GM12878 (cell line): ENCODE results near the gene TAPT1. TPM values are rescaled to one million over a fixed set of nuclear protein-coding genes. Genes with fewer than 3 reads are reported as not detected.

Source experiments
- ATAC-seq: fragments of 200-7000 bp; cut with Tn5 transposase; 3 replicates; pipeline ENCODE4 v1.9.1; 2020; ENCODE audit warnings: mild to moderate bottlenecking, moderate library complexity
- BruUV-seq: library from RNA; stranded (reverse); fragments of 400-500 nt; replicated peaks from 2 replicates; lab custom pipeline; 2021; lab: Mats Ljungman, UMichigan
- CTCF ChIA-PET: fragments of 300-600 bp; sonication (Branson Sonifier 250); formaldehyde crosslinking; extraction: SDS; loops from one replicate; lab custom pipeline; 2021; ENCODE audit warnings: inconsistent platforms; lab: Yijun Ruan, JAX
- POLR2A ChIA-PET: fragments of 350-600 bp; formaldehyde crosslinking; extraction: SDS; loops from one replicate; lab custom pipeline; 2021; ENCODE audit warnings: inconsistent platforms; lab: Charles Lee
- RAD21 ChIA-PET: fragments of 300-600 bp; sonication (Branson Sonifier 250); formaldehyde crosslinking; loops from one replicate; lab custom pipeline; 2023; ENCODE audit warnings: antibody characterized with exemption; ENCODE audit not compliant: unreplicated experiment; lab: Charles Lee
- SMC1A ChIA-PET: fragments of 300-600 bp; sonication (Branson Sonifier 250); formaldehyde crosslinking; loops from one replicate; lab custom pipeline; 2023; ENCODE audit not compliant: unreplicated experiment, uncharacterized antibody; lab: Charles Lee
- DNase-seq: peaks from one replicate; pipeline ENCODE4 v3.0.0-alpha.2; 2011; ENCODE audit warnings: low read depth, low spot score
- FAIRE-seq: peaks from 3 replicates; lab custom pipeline; 2011; peaks lifted over from hg19 to GRCh38; lab: Jason Lieb, UNC
- H2AFZ ChIP-seq: 2 replicates; pipeline ENCODE4 v1.6.0; 2011; ENCODE audit warnings: low read depth, low read length, control low read depth; ENCODE audit not compliant: control insufficient read depth
- H3K27ac ChIP-seq: 2 replicates; pipeline ENCODE4 v1.5.1; 2011; ENCODE audit warnings: control low read depth; ENCODE audit not compliant: control insufficient read depth, insufficient read depth
- H3K27me3 ChIP-seq, 2 experiments: replicated peaks in 1 of 2; 2 replicates each; pipeline versions ENCODE4 v1.6.0 to v1.6.1; 2011; ENCODE audit warnings: low read length in 1 of 2; ENCODE audit not compliant: control insufficient read depth in 2 of 2, insufficient read depth in 2 of 2
- H3K36me3 ChIP-seq, 2 experiments: 2 replicates each; pipeline ENCODE4 v1.5.1; 2011; ENCODE audit warnings: low read length in 1 of 2; ENCODE audit not compliant: control insufficient read depth in 2 of 2, insufficient read depth in 2 of 2
- H3K4me1 ChIP-seq: 2 replicates; pipeline ENCODE4 v1.6.1; 2011; ENCODE audit warnings: mild to moderate bottlenecking, low read length, moderate library complexity, mixed read lengths; ENCODE audit not compliant: control insufficient read depth, insufficient read depth
- H3K4me2 ChIP-seq: 2 replicates; pipeline ENCODE4 v1.6.0; 2011; ENCODE audit warnings: control low read depth; ENCODE audit not compliant: control insufficient read depth, insufficient read depth
- H3K4me3 ChIP-seq: fragments of 200-600 bp; sonication (generic); 2 replicates; pipeline ENCODE4 v1.5.1; 2016
- H3K79me2 ChIP-seq: 2 replicates; pipeline ENCODE4 v1.6.0; 2011; ENCODE audit warnings: low read length; ENCODE audit not compliant: control insufficient read depth, insufficient read depth
- H3K9ac ChIP-seq: 2 replicates; pipeline ENCODE4 v1.8.0; 2011; ENCODE audit warnings: low read length, control low read depth, mixed read lengths; ENCODE audit not compliant: control insufficient read depth, insufficient read depth
- H3K9me3 ChIP-seq: replicated peaks from 3 replicates; pipeline ENCODE4 v1.5.1; 2011; ENCODE audit warnings: mild to moderate bottlenecking, low read length; ENCODE audit not compliant: control insufficient read depth, insufficient read depth
- H4K20me1 ChIP-seq: 2 replicates; pipeline ENCODE4 v1.6.0; 2011; ENCODE audit not compliant: control insufficient read depth, insufficient read depth
- ATF7 ChIP-seq: fragments of 450-650 bp; IDR thresholded peaks from 2 replicates; pipeline ENCODE4 v1.6.1; 2016; ENCODE audit warnings: low read depth, mild to moderate bottlenecking
- BHLHE40 ChIP-seq, 2 experiments: fragments of 450-650 bp in 1 of 2; IDR thresholded peaks; 2 replicates each; pipeline ENCODE4 v1.6.1; 2011 to 2017; ENCODE audit warnings: low read depth in 2 of 2, borderline replicate concordance in 1 of 2, improper control_type of control experiment in 1 of 2, low read length in 1 of 2, mild to moderate bottlenecking in 1 of 2
- BMI1 ChIP-seq: fragments of 450-650 bp; IDR thresholded peaks from 2 replicates; pipeline ENCODE4 v1.6.1; 2016; ENCODE audit warnings: mild to moderate bottlenecking, moderate library complexity, borderline replicate concordance
- CREB1 ChIP-seq: IDR thresholded peaks from 2 replicates; pipeline ENCODE4 v1.6.1; 2012; ENCODE audit warnings: low read depth, mild to moderate bottlenecking, inconsistent platforms
- ESRRA ChIP-seq: IDR thresholded peaks from 2 replicates; pipeline ENCODE4 v1.6.1; 2012; ENCODE audit warnings: mild to moderate bottlenecking, low read length, improper control_type of control experiment
- FOXM1 ChIP-seq: IDR thresholded peaks from 2 replicates; pipeline ENCODE4 v1.6.1; 2012; ENCODE audit warnings: low read depth, mild to moderate bottlenecking, inconsistent platforms, low read length, moderate library complexity
- JUND ChIP-seq: IDR thresholded peaks from 2 replicates; pipeline ENCODE4 v1.6.1; 2012; ENCODE audit warnings: low read depth, mild to moderate bottlenecking, low read length, improper control_type of control experiment, moderate library complexity
- KAT2A ChIP-seq: conservative IDR thresholded peaks from 2 replicates; pipeline ENCODE4 v1.6.1; 2011; ENCODE audit warnings: low read depth, low read length; ENCODE audit not compliant: control insufficient read depth
- PAX8 ChIP-seq: fragments of 450-650 bp; IDR thresholded peaks from 2 replicates; pipeline ENCODE4 v1.6.1; 2017; ENCODE audit warnings: mild to moderate bottlenecking, moderate library complexity
- PML ChIP-seq: IDR thresholded peaks from 2 replicates; pipeline ENCODE4 v1.6.1; 2012; ENCODE audit warnings: low read length, inconsistent platforms
- POLR2A ChIP-seq: IDR thresholded peaks from 2 replicates; pipeline ENCODE4 v1.6.1; 2011; ENCODE audit warnings: low read depth, mild to moderate bottlenecking, low read length
- POLR2AphosphoS2 ChIP-seq: IDR thresholded peaks from 2 replicates; pipeline ENCODE4 v1.6.1; 2011; ENCODE audit warnings: low read depth, mild to moderate bottlenecking, low read length, improper control_type of control experiment, moderate library complexity
- RAD21 ChIP-seq: IDR thresholded peaks from 2 replicates; pipeline ENCODE4 v1.6.1; 2011; ENCODE audit warnings: mild to moderate bottlenecking, low read depth, low read length, moderate library complexity; ENCODE audit not compliant: insufficient read depth
- RCOR1 ChIP-seq: conservative IDR thresholded peaks from 2 replicates; pipeline ENCODE4 v1.6.1; 2012; ENCODE audit warnings: low read depth, low read length, improper control_type of control experiment
- RELA ChIP-seq: fragments of 450-650 bp; IDR thresholded peaks from 2 replicates; pipeline ENCODE4 v1.8.0; 2014; ENCODE audit warnings: borderline replicate concordance; ENCODE audit not compliant: partially characterized antibody
- SPI1 ChIP-seq: IDR thresholded peaks from 2 replicates; pipeline ENCODE4 v1.6.1; 2011; ENCODE audit warnings: low read depth, mild to moderate bottlenecking, low read length, moderate library complexity, borderline replicate concordance; ENCODE audit not compliant: insufficient read depth
- SREBF1 ChIP-seq: IDR thresholded peaks from 2 replicates; pipeline ENCODE4 v1.6.1; 2012; ENCODE audit warnings: mild to moderate bottlenecking, low read length
- TBL1XR1 ChIP-seq: IDR thresholded peaks from 2 replicates; pipeline ENCODE4 v1.6.1; 2012; ENCODE audit warnings: low read depth, low read length, improper control_type of control experiment
- ZBED1 ChIP-seq: IDR thresholded peaks from 2 replicates; pipeline ENCODE4 v1.6.1; 2016; ENCODE audit warnings: borderline replicate concordance
- WGBS: methylation state at CpG from one replicate; pipeline ENCODE4 v1.1.6; 2016; ENCODE audit warnings: low lambda C conversion rate; ENCODE audit not compliant: insufficient replicate concordance, insufficient coverage; ENCODE audit errors: missing lambda C conversion rate; 5-methylcytosine and 5-hydroxymethylcytosine counted together
- in situ Hi-C: fragments of 300-500 bp; cut with MboI; formaldehyde crosslinking; loops from 9 replicates; pipeline ENCODE4 v1.14.3; 2018; ENCODE audit warnings: mixed read lengths
- intact Hi-C: fragments of 100-400 bp; cut with micrococcal nuclease; formaldehyde crosslinking; loops from one replicate; pipeline ENCODE4 v1.14.2; 2022; ENCODE audit not compliant: unreplicated experiment
- polyA plus RNA-seq, 11 experiments: library from polyadenylated mRNA; depleted of rRNA in 4 of 11; unstranded in 6 of 11; stranded (reverse) in 5 of 11; fragments of >200 nt; fragmentation: Nextera tagmentation in 4 of 11; fragmentation: Illumina TruSeq in 1 of 11; extraction: Ambion mirVana in 4 of 11; extraction: Trizol in 1 of 11; gene quantifications; 1 replicate in 1 of 11; 2 replicates in 10 of 11; pipeline versions ENCODE4 v1.2.1 to v1.2.3, GENCODE V29; 2011 to 2016; ENCODE audit warnings: inconsistent platforms in 2 of 11, missing spikeins in 2 of 11, low read depth in 1 of 11
- total RNA-seq, 4 experiments: library from RNA; depleted of rRNA in 3 of 4; stranded (reverse); fragments of >200 nt in 3 of 4; fragmentation: Illumina TruSeq in 1 of 4; extraction: Trizol in 1 of 4; gene quantifications; 2 replicates each; pipeline versions ENCODE4 v1.2.1 to v1.2.3, GENCODE V29; 2013 to 2021
- TF ChIP-seq, protein P1 (sequence below): IDR thresholded peaks from 2 replicates; pipeline ENCODE4 v1.6.1; 2012; ENCODE audit warnings: low read depth, low read length, improper control_type of control experiment

The TAPT1 gene
- total and polyA plus RNA-seq, 10 of the 15 experiments (the other 5 are each of a cell fraction or from before 2014, with no cell fraction given) = 0.91 to 23.3 (median 9.5) TPM

DNA sequence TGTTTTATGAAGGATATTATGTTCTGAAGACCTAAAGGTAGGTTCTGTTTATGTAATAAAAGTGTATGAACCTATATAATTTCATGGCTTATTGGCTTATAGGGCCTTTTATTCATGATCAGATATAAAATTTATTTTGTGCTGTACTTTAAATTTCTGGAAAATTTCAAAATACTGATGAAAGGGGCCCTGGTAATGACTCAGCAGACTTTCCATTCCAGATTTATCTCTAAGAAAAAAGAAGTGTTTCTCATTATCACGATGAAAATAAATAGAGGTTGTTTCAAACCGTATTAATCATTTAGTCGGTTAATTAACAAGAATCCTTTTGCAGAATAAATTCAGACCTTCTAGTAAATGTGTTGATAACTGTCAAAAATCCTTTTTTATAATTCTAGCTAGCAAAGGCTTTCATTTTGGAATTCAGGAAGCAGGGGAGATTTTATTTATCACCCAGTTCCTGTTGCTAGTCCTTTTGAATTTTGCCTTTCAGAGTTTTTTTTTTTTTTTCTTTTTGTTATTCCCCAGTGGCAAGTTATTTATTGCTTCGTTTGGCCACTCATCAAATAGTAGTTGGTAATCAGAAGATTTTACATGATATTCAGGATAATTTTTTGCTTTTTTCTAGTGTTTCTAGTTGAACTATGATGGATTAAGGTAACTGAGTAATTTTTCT is 5.4 kb upstream of the TAPT1 start:
- ATAC-seq (no peak), FAIRE-seq (no peak), DNase-seq (no peak)
- WGBS = 72% methylated on average over 4 of the region's 4 CpGs
- in situ Hi-C loops = no loop called here
- H3K9ac ChIP-seq = no peak overlapping the region
- SMC1A ChIA-PET = interaction anchor here (0.7 kb wide), 1 partner anchor 18 kb away, joined by 3 read pairs; no protein-coding TSS in a partner anchor
- H3K9me3 ChIP-seq = no peaks in the 10 kb centered on the region
- POLR2A ChIA-PET = no interaction called here
- no peaks in the 10 kb centered on the region for H3K4me1 ChIP-seq
- H3K36me3 ChIP-seq = no peaks in the 10 kb centered on the region
- no peak overlapping the region for H3K4me2 ChIP-seq
- TF ChIP-seq SREBF1 (no peak), KAT2A (no peak), FOXM1 (no peak), TBL1XR1 (no peak), SPI1 (no peak), ESRRA (no peak), JUND (no peak), RELA (no peak), BHLHE40 (IDR thresholded peaks at IDR 0.05; ENCODE audit: borderline replicate concordance in 1 of 2, low read depth in 2 of 2, low read length in 1 of 2) (no peak), POLR2A (no peak), ATF7 (no peak), ZBED1 (no peak), BMI1 (no peak), PAX8 (no peak), CREB1 (no peak), RAD21 (no peak), POLR2AphosphoS2 (no peak), PML (no peak), RCOR1 (no peak)
- TF ChIP-seq, protein P1, sequence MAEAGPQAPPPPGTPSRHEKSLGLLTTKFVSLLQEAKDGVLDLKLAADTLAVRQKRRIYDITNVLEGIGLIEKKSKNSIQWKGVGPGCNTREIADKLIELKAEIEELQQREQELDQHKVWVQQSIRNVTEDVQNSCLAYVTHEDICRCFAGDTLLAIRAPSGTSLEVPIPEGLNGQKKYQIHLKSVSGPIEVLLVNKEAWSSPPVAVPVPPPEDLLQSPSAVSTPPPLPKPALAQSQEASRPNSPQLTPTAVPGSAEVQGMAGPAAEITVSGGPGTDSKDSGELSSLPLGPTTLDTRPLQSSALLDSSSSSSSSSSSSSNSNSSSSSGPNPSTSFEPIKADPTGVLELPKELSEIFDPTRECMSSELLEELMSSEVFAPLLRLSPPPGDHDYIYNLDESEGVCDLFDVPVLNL = no peak
- CTCF ChIA-PET = interaction anchor here (0.7 to 2.2 kb wide), 2 partner anchors 26 to 35 kb away, joined by 3 to 12 read pairs; no protein-coding TSS in a partner anchor
- H2AFZ ChIP-seq = no peak overlapping the region; the same call in 1 of the 2 replicates
- no TSS peak for BruUV-seq
- peaks cover 5% of the 10 kb centered on the region for H3K79me2 ChIP-seq
- no peak overlapping the region for H3K4me3 ChIP-seq
- no peak overlapping the region for H3K27ac ChIP-seq
- no peaks in the 10 kb centered on the region for H3K27me3 ChIP-seq
- intact Hi-C loops = no loop called here
- no peaks in the 10 kb centered on the region for H4K20me1 ChIP-seq
- RAD21 ChIA-PET = interaction anchor here (1.2 kb wide), 1 partner anchor 33 kb away, joined by 3 read pairs; no protein-coding TSS in a partner anchor
